ENCODE measurements around the gene NGFR. TPM values are rescaled to one million over a fixed set of nuclear protein-coding genes. Genes with fewer than 3 reads are reported as not detected.

Gene NGFR
- total RNA-seq, 4 donors from 2014 or later = 3.3 to 19.8 (median 8.2) TPM

- Histone ChIP-seq H3K4me1 (peaks cover 11 to 24% (median 15%) of the 10 kb centered on the region in 4 donors), H3K4me3 (no peak overlapping the region), H3K36me3 (no peaks in the 10 kb centered on the region), H3K27me3 (peaks cover 9% of the 10 kb centered on the region), H3K9me3 (no peaks in the 10 kb centered on the region), H3K27ac (peak overlapping the region in 3 of 4 donors; percentile 68 to 81 (median 76))
- DNase-seq = no peak
- 86% methylated on average over 8 of the region's 8 CpGs; no CpG with 5 or more reads in 1 of the 2 donors for WGBS, 2 donors (ENCODE audit: low coverage in 1 of 2)
- no peak for TF ChIP-seq POLR2AphosphoS5 (IDR thresholded peaks at IDR 0.05)
- no peak for TF ChIP-seq CTCF (IDR thresholded peaks at IDR 0.05)
- no peak for TF ChIP-seq POLR2A (IDR thresholded peaks at IDR 0.05)
- TF ChIP-seq EP300 (IDR thresholded peaks at IDR 0.05; ENCODE audit: low read depth) = no peak
- in situ Hi-C loops (cut with MboI; ENCODE audit: low pct_ligation_motif_present in 1 of 4, low pct_unique_long_range_greater_than_20kb in 1 of 4, low sequenced_read_pairs in 3 of 4) (no loop called here), intact Hi-C loops (cut with DNase I; ENCODE audit: low total_unique reads) (no loop called here)
These were observed 18.5 kb downstream of the NGFR start for GRCh38 chr17:49513641-49514040.

GRCh38 chr17:49514071-49514721 is 19.1 kb downstream of the NGFR start:
- Histone ChIP-seq H3K36me3 (no peaks in the 10 kb centered on the region), H3K27me3 (peaks cover 5% of the 10 kb centered on the region), H3K4me1 (peaks cover 11 to 24% (median 15%) of the 10 kb centered on the region in 4 donors), H3K27ac (peak overlapping the region; percentile 54 to 81 (median 72)), H3K9me3 (no peaks in the 10 kb centered on the region), H3K4me3 (no peak overlapping the region)
- in situ Hi-C loops (cut with MboI; ENCODE audit: low pct_ligation_motif_present in 1 of 4, low pct_unique_long_range_greater_than_20kb in 1 of 4, low sequenced_read_pairs in 3 of 4) (no loop called here), intact Hi-C loops (cut with DNase I; ENCODE audit: low total_unique reads) (no loop called here)
- DNase-seq = no peak
- TF ChIP-seq POLR2AphosphoS5 (IDR thresholded peaks at IDR 0.05) = no peak
- no peak for TF ChIP-seq EP300 (IDR thresholded peaks at IDR 0.05; ENCODE audit: low read depth)
- no peak for TF ChIP-seq POLR2A (IDR thresholded peaks at IDR 0.05)
- no peak for TF ChIP-seq CTCF (IDR thresholded peaks at IDR 0.05)
- WGBS, 2 donors (ENCODE audit: low coverage in 1 of 2) = 83% methylated on average over 15 of the region's 15 CpGs; no CpG with 5 or more reads in 1 of the 2 donors

GRCh38 chr17:49515196-49515770 is 20.2 kb downstream of the NGFR start:
- 23% methylated on average over 8 of the region's 8 CpGs; no CpG with 5 or more reads in 1 of the 2 donors for WGBS, 2 donors (ENCODE audit: low coverage in 1 of 2)
- Histone ChIP-seq H3K4me3 (no peak overlapping the region), H3K27ac (peak overlapping the region; percentile 54 to 81 (median 72)), H3K4me1 (peaks cover 11 to 24% (median 15%) of the 10 kb centered on the region in 4 donors), H3K36me3 (no peaks in the 10 kb centered on the region), H3K27me3 (peaks cover 3% of the 10 kb centered on the region), H3K9me3 (no peaks in the 10 kb centered on the region)
- DNase-seq = peak; percentile 74
- in situ Hi-C loops (cut with MboI; ENCODE audit: low pct_ligation_motif_present in 1 of 4, low pct_unique_long_range_greater_than_20kb in 1 of 4, low sequenced_read_pairs in 3 of 4) (no loop called here), intact Hi-C loops (cut with DNase I; ENCODE audit: low total_unique reads) (no loop called here)
- TF ChIP-seq CTCF (IDR thresholded peaks at IDR 0.05) = peak in 1 of 5 experiments; percentile 31
- no peak for TF ChIP-seq POLR2A (IDR thresholded peaks at IDR 0.05)
- peak; percentile 77 to 81 (median 81) for TF ChIP-seq POLR2AphosphoS5 (IDR thresholded peaks at IDR 0.05)
- no peak for TF ChIP-seq EP300 (IDR thresholded peaks at IDR 0.05; ENCODE audit: low read depth)

GRCh38 chr17:49516180-49516579 is 21.1 kb downstream of the NGFR start:
- Histone ChIP-seq H3K27ac (peak overlapping the region; percentile 54 to 81 (median 72)), H3K9me3 (no peaks in the 10 kb centered on the region), H3K27me3 (peaks cover 3% of the 10 kb centered on the region), H3K36me3 (no peaks in the 10 kb centered on the region), H3K4me1 (peaks cover 11 to 24% (median 15%) of the 10 kb centered on the region in 4 donors), H3K4me3 (no peak overlapping the region)
- DNase-seq = no peak
- in situ Hi-C loops (cut with MboI; ENCODE audit: low pct_ligation_motif_present in 1 of 4, low pct_unique_long_range_greater_than_20kb in 1 of 4, low sequenced_read_pairs in 3 of 4) = no loop called here
- WGBS, 2 donors (ENCODE audit: low coverage in 1 of 2) = 75% methylated on average over 5 of the region's 5 CpGs; no CpG with 5 or more reads in 1 of the 2 donors
- TF ChIP-seq CTCF (IDR thresholded peaks at IDR 0.05) = no peak
- TF ChIP-seq EP300 (IDR thresholded peaks at IDR 0.05; ENCODE audit: low read depth) = no peak
- no peak for TF ChIP-seq POLR2A (IDR thresholded peaks at IDR 0.05)
- no peak for TF ChIP-seq POLR2AphosphoS5 (IDR thresholded peaks at IDR 0.05)
- intact Hi-C loops (cut with DNase I; ENCODE audit: low total_unique reads) = no loop called here

Data from transverse colon (tissue), 4 donors.